ENCODE measurements around the gene PRDX2. TPM values are rescaled to one million over a fixed set of nuclear protein-coding genes. Genes with fewer than 3 reads are reported as not detected.

Gene PRDX2
- total and polyA plus RNA-seq, 12 donors = 235 to 827 (median 744) TPM

DNA sequence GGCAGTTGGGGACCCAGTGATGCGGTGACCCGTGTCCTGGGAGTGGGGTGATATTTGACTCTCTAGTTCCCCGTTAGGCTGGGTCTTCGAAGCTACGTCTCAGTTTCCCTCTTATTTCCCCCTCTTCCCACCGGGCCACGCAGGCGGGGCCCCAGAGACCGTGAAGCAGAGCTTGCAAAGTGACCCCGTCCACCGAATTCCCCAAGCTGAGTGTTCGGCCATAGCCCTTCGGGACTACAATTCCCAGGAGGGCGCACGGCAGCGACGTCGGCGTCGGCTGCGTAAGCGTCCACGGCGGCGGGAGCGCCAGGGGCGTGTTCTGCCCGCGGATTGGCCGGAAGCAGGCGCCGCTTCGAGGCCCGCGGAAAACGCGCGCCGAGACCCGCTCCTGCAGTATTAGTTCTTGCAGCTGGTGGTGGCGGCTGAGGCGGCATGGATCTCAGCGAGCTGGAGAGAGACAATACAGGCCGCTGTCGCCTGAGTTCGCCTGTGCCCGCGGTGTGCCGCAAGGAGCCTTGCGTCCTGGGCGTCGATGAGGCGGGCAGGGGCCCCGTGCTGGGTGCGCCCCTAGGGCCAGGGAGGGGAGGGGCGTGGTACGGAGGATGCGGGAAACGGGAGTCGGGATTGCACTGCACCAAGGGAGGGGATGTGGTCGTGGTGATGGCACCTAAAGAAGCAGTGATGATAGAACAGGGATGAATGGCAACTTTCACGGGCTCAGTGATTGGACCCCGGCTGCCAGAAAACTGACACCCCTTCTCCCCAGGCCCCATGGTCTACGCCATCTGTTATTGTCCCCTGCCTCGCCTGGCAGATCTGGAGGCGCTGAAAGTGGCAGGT is 4.9 kb upstream of the PRDX2 start, which contains the start of gene RNASEH2A:
TSS of gene RNASEH2A (plus strand) at position 343 of the 840 bp plus-strand sequence. CDS start at position 433, 90 bp downstream.
- intact Hi-C loops (cut with DNase I) = loop anchor here in 2 of 10 donors (5.0 to 10.0 kb wide), 2 partner anchors 36 to 102 kb away; no protein-coding TSS in a partner anchor
- ATAC-seq = peak; percentile 80 to 94 (median 92)
- Histone ChIP-seq H3K27ac (peak within 1 kb of the TSS in 9 of 10 donors; percentile 41 to 81 (median 66)), H3K4me1 (peaks cover 6 to 26% (median 17%) of the 10 kb centered on the region in 9 donors), H3K4me3 (peak within 1 kb of the TSS; percentile 27 to 80 (median 62)), H3K9me3 (no peaks in the 10 kb centered on the region), H3K36me3 (peaks cover 0 to 33% (median 0%) of the 10 kb centered on the region in 9 donors), H3K27me3 (peaks cover 0 to 12% (median 0%) of the 10 kb centered on the region in 7 donors)
- WGBS, 2 donors = 4% methylated on average over 61 to 66 of the region's 66 CpGs
- TF ChIP-seq, protein P1, sequence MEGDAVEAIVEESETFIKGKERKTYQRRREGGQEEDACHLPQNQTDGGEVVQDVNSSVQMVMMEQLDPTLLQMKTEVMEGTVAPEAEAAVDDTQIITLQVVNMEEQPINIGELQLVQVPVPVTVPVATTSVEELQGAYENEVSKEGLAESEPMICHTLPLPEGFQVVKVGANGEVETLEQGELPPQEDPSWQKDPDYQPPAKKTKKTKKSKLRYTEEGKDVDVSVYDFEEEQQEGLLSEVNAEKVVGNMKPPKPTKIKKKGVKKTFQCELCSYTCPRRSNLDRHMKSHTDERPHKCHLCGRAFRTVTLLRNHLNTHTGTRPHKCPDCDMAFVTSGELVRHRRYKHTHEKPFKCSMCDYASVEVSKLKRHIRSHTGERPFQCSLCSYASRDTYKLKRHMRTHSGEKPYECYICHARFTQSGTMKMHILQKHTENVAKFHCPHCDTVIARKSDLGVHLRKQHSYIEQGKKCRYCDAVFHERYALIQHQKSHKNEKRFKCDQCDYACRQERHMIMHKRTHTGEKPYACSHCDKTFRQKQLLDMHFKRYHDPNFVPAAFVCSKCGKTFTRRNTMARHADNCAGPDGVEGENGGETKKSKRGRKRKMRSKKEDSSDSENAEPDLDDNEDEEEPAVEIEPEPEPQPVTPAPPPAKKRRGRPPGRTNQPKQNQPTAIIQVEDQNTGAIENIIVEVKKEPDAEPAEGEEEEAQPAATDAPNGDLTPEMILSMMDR (IDR thresholded peaks at IDR 0.05) = peak in 2 of 9 donors; percentile 10 to 21
- DNase-seq = peak; percentile 89 to 92

DNA sequence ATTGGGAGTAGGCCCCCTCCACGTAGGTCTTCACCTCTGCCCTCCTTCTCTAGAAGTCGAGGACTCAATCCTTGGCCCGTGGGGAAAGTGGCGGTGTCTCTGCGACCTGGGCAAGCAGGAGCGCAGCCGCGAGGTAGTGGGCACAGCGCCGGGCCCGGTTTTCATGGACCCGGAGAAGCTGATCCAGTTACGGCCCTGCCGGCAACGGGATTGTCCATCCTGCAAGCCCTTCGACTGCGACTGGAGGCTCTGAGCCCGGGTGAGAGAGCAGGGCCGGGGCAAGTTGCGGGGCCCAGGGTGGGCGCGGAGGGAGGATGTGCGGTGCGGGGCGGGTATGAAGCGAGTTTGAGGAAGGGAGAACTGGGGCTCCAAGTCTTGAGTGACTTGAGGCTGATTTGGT is 2.5 kb upstream of the PRDX2 start:
- H3K4me3 ChIP-seq = no peak overlapping the region
- ATAC-seq (no peak), DNase-seq (no peak)
- WGBS, 2 donors = 93 to 94% methylated on average over 26 of the region's 26 CpGs
- H3K27ac ChIP-seq = no peak overlapping the region
- H3K9me3 ChIP-seq = no peaks in the 10 kb centered on the region
- TF ChIP-seq, protein P1 (IDR thresholded peaks at IDR 0.05) = no peak
- intact Hi-C loops (cut with DNase I) = loop anchor here in 3 of 10 donors (5.0 to 10.0 kb wide), 2 partner anchors 37 to 99 kb away; no protein-coding TSS in a partner anchor
- peaks cover 0 to 12% (median 0%) of the 10 kb centered on the region in 7 donors for H3K27me3 ChIP-seq
- peaks cover 6 to 42% (median 32%) of the 10 kb centered on the region in 9 donors for H3K4me1 ChIP-seq
- peaks cover 0 to 28% (median 11%) of the 10 kb centered on the region in 9 donors for H3K36me3 ChIP-seq

DNA sequence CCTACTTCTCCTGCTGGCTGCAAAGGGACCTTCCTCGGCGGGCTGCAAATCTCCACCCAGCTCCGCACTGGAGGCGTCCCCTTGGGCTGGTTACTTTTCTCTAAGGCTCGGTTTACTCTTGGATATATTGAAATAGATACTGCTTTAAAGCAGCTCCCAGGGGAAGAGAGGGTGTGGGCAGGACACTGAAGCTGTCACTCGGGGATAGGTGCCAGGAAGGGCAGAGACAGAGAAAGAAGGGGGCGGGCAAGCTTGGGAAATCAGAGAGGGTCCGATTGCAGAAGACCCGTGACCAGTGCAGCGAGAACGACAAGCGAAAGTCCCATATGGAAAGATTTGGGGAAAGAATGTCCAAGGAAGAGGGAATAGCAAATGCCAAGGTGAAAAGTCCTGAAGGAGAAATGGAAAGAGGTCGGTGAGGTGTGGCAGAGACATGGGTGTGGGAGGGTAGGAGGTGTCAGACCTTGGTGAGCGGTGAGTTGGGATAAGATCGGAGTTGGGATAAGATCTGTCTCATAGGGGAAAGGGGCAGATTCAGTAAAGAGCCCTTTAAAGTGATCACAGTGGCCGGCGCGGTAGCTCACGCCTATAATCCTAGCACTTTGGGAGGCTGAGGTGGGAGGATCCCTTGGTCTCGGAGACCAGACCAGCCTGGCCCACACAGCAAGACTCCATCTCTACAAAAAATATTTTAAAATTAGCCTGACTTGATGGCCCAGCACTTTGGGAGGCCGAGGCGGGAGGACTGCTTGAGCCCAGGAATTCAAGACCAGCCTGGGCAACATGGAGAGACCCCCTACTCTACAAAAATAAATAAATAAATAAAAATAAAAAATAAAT is 887 bp upstream of the PRDX2 start:
- peak in 3 of 8 donors; percentile 1 to 2 (median 1) for ATAC-seq
- DNase-seq = no peak

More for the DNA sequence above, 887 bp upstream of the PRDX2 start:
- Histone ChIP-seq H3K4me1 (peaks cover 6 to 42% (median 32%) of the 10 kb centered on the region in 9 donors), H3K4me3 (peak overlapping the region; percentile 69 to 97 (median 92)), H3K27ac (peak overlapping the region in 8 of 10 donors; percentile 87 to 95 (median 92)), H3K36me3 (peaks cover 0 to 32% (median 15%) of the 10 kb centered on the region in 9 donors), H3K9me3 (no peaks in the 10 kb centered on the region), H3K27me3 (peaks cover 0 to 12% (median 0%) of the 10 kb centered on the region in 7 donors)
- intact Hi-C loops (cut with DNase I) = loop anchor here in 3 of 10 donors (5.0 to 10.0 kb wide), 2 partner anchors 35 to 98 kb away; no protein-coding TSS in a partner anchor
- TF ChIP-seq, protein P1 (IDR thresholded peaks at IDR 0.05) = no peak
- 42% methylated on average over 22 of the region's 22 CpGs for WGBS, 2 donors
